NCI-H2196 (cell line): ENCODE measurements around the gene OCIAD2.
"Not testable (repeated sequence)": the region's sequence is repeated elsewhere in the genome, so short reads cannot be mapped to it uniquely, and the experiment has no call there.

Source experiments
- DNase-seq: peaks from one replicate; lab custom pipeline; 2025; ENCODE audit not compliant: unreplicated experiment; lab: John Stamatoyannopoulos, UW

The OCIAD2 gene

DNA sequence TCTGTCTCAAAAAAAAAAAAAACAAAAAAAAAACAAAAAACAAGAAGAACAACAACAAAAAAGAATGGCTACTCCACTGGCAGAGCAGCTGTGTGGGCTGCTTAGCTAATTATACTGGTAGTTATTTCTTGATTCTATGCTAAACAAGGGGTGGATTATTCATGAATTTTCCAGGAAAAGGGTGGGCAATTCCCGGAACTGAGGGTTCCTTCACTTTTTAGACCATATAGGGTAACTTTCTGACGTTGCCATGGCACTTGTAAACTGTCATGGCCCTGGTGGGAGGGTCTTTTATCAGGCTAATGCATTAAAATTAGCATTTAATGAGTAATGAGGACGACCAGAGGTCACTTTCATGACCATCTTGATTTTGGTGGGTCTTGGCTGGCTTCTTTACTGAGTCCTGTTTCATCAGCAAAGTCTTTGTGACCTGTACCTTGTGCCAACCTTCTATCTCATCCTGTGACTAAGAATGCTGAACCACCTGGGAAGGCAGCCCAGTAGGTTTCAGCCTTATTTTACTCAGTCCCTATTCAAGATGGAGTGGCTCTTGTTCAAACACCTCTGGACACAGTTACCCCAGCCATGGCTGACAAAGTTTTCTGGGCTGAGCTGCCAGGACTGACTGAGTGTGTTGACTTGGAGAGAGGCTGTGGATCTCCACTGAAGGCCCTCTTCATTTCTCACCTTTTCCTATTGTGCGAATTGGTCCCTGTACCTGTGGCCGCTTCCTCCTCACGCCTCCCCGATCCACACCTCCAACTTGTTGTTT lies 1.3 kb upstream of the OCIAD2 start:
- DNase-seq, result no peak

DNA sequence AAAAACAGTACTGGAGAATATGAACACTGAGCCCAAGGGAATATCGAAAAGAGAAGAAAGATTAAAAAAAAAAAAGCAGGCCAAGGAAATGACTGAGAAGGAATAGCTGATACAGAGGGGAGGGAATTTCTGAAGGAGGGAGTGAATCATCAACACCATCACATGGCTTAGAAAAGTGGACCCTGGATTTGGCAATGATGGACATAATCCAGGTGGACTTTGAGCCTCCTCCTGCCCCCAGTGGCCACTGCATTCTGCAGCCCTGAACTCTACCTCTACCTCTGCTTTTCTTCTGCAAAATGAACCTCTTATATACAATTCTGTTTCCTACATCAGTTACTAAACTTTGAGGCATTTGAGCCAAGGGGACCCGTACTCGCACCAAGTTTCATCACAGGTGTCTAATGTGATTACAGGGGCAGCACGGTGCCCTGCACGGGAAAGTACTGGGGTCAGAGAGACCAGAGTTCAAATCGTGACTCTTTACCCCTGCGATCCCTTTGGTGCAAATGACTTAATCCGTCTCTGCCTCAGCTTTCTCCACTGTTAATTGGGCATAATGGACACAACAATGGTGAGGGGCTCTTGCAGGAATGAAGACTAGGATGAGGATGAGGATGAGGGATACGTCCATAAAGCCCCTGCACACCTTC lies 1.1 kb downstream of the OCIAD2 start:
- peak; percentile 9 for DNase-seq

DNA sequence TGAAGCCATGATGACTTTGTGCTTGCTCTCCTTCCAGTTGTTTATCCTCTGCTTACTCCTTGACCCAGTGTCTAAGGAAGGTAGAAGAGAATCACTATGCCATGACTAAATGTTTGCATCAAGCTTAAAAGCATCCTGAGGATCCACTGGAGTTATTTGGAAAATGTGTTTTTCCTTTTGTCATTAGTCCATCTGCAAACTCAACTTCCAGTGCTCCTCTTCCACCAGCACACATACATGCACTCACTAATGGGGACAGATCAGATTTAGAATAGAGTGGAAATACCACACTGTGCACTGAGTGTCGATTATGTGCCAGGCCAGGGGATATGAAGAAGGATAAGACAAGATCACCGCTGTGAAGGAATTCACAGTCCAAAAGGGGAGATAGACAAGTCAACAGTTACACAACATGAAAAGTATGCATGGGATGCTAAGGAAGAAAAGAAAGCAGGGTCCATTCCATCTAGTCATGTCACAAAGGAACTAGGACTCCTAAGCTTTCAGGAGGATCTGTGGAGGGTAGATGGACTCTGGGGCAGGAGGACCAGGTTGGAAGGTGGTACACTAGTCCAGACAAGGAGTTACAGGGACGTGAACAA lies 1.9 kb downstream of the OCIAD2 start:
- DNase-seq, result no peak

DNA sequence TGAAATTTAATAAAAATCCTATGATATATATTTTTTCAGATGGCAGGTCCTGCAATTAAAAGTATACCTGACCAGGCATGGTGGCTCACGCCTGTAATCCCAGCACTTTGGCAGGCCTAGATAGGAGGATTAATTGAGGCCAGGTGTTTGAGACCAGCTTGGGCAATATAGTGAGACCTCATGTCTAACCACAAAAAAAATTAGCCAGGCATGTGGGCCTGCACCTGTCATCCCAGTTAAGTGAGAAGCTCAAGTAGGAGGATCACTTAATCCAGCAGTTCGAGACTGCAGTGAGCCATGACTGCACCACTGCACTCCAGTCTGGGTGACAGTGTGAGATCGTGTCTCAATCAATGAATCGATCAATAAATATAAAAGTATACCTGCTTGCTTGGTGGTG lies 2.5 kb downstream of the OCIAD2 start:
- DNase-seq, result no peak

- no peak for DNase-seq
These were observed 4.3 kb downstream of the OCIAD2 start for GRCh38 chr4:48902266-48902665.

DNA sequence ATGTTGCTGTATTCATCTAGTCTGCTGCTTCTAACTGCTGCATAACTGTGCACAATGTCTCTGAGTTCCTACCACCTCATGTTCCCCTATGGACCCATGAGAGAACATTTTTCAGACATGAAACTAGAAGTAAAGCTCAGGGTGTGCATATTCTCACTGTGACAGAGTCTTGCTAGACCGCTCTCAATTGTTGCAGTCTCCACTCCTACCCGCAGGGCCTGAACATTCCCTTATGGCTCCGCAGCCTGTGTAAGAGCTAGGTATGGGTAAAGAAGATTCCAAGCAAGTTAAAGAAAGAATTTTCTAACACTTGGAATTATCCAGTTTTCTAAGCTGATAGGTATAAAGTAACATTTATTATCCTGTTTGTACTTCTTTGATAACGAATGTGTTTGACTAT lies 5.4 kb downstream of the OCIAD2 start:
- DNase-seq, result no peak

- no peak for DNase-seq
These were observed 6.6 kb downstream of the OCIAD2 start for GRCh38 chr4:48899950-48900349.

- DNase-seq, result no peak
These were observed 7.2 kb downstream of the OCIAD2 start for GRCh38 chr4:48899432-48899749.

GRCh38 chr4:48898733-48899431 lies 7.7 kb downstream of the OCIAD2 start:
- no peak for DNase-seq

DNA sequence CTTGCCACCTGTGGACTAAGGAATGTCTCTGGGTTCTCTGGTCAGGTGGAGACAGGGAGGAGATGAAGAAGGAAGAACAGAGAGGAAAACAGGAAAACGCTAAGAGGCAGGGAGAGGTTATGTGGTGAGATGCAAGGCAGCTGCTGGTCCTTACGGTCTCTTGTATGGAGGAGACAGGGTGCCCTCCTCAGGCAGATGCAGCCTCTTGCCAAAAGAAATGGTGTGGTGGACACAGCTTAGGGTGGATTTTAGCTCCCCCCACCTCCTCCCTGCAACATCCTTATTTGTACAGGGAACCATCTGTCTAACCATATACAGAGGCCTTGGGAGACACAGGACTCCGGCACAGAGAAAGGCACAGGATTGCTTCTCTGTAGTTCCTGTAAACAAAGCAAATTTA lies 9.7 kb downstream of the OCIAD2 start:
- no peak for DNase-seq

- no peak for DNase-seq
These were observed 15.4 kb downstream of the OCIAD2 start for GRCh38 chr4:48891028-48891619.

DNA sequence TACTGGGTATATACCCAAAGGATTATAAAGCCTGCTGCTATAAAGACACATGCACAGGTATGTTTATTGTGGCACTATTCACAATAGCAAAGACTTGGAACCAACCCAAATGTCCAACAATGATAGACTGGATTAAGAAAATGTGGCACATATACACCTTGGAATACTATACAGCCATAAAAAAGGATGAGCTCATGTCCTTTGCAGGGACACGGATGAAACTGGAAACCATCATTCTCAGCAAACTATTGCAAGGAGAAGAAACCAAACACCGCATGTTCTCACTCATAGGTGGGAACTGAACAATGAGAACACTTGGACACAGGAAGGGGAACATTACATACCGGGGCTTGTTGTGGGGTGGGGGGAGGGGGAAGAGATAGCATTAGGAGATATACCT lies 16.8 kb downstream of the OCIAD2 start:
- not testable (repeated sequence) for DNase-seq

DNA sequence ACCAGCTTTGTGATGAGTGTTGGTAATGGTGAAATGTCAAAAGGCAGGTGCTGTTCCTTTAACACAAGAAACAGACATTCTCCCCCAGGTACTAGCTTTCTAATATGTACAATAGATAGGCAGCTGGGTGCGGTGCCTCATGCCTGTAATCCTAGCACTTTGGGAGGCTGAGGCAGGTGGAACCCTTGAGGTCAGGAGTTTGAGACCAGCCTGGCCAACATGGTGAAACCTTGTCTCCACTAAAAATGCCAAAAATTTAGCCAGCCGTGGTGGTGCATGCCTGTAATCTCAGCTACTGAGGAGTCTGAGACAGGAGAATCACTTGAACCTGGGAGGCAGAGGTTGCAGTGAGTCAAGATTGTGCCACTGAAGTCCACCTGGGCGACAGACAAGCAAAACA lies 24.9 kb downstream of the OCIAD2 start:
- DNase-seq, result not testable (repeated sequence)

DNA sequence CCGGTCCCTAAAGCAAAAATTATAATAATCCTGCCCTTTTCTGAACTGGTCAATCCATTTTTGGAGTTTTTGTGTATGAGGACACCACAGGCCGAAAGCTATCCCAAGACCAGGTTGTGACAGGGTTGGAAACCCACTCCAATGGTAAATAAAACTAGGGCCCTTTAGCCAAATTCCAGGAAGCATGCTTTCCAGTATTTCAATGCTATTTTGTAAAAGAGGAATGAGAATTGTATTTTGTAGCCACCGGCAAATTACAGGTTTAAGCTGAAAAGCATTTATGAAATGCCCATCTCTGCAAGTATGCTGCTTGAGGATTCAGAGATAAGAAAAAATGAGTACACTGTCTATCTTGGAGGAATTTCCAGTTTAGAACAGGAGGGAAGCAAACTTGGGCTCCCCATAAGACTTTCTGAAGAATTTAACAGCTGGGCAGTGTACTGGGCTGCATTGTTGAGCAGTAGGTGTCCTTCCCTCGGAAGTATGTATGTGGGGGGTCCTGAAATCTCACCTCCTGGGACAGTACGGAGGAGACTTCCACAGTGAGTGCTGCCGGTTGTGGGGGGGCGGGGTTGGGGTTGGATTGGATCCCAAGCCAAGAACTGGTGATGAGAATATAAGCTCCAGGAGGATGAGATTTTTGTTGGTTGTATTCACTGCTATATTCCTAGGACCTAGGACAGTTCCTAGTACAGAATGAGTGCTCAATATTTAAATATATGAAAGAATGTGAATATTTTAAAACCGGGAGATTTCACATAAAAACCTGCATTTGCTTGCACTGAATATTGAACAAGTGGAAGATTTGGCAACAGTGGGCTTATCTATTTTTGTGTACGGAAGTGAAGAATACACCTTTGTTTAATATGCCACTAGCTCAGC lies 26.8 kb downstream of the OCIAD2 start:
- DNase-seq, result no peak

DNA sequence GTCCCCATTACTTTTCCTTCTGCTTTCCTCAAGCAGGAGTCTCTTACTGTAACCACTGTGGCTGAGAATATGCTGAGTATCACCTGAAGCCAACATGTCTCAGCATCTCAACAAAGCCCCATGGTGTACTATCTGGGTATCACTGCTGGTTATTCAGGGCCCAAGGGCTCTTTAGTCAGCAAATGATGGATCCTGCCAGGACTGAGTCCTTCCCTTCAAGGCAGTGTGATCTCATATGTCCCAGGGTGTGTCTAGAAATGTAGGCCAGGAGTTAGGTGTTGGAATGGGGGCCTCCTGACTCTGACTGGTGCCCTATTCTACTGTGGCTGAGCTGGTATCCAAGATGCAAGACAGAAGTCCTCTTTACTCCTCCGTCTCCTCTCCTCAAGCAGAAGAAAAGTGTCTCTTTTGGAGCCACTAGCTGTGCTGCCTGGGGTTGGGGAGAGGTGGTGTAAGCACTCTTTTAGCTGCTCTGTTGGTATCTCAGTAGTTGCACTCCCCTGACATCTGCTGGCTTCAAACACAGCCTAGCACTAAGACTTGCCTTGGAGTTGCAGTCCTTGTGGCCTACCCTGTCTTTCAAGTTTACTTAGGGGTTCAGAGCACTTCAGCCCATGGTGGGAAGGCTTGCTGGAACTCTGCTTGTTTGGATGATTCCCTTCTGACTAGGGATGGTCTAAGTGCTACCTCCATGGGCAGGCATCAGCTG lies 28.6 kb downstream of the OCIAD2 start:
- DNase-seq, result no peak

GRCh38 chr4:48864696-48865095 lies 41.9 kb downstream of the OCIAD2 start:
- DNase-seq, result not testable (repeated sequence)

DNA sequence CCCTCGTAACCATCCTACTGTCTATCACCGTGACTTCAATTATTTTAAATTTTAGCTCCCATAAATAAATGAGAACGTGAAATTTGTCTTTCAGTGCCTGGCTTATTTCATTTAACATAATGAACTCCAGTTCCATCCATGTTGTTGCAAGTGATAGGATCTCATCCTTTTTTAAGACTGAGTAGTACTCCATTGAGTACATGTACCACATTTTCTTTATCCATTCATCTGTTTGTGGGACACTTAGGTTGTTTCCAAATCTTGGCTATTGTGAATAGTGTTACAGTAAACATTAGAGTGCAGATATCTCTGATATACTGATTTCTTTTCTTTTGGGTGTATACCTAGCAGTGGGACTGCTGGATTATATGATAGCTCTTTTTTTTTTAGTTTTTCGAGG lies 42.8 kb downstream of the OCIAD2 start:
- DNase-seq, result no peak

- no peak for DNase-seq
These were observed 43.9 kb downstream of the OCIAD2 start for GRCh38 chr4:48862661-48863060.

- DNase-seq, result no peak
These were observed 44.5 kb downstream of the OCIAD2 start for GRCh38 chr4:48862038-48862437.

- no peak for DNase-seq
These were observed 48.4 kb downstream of the OCIAD2 start for GRCh38 chr4:48858130-48858529.
